Adrenal gland (tissue), 12 donors: ENCODE data around the gene UBQLN4. TPM values are rescaled to one million over a fixed set of nuclear protein-coding genes. Genes with fewer than 3 reads are reported as not detected.

Experiments used
- DNase-seq, 7 donors: peaks; one replicate each; pipeline ENCODE4 v3.0.0-alpha.2; 2019 to 2020
- H3K27ac ChIP-seq, 5 donors: fragments of 200-600 bp; sonication (generic) in 4 of 5; 1 replicate in 3 of 5; 2 replicates in 2 of 5; pipeline versions ENCODE4 v1.5.1 to v1.8.0; 2016 to 2020; ENCODE audit warnings: mild to moderate bottlenecking in 1 of 5
- H3K27me3 ChIP-seq: fragments of 200-600 bp; 2 replicates; pipeline ENCODE4 v1.8.0; 2021
- H3K36me3 ChIP-seq, 2 donors: fragments of 200-600 bp; replicated peaks in 1 of 2; 1 replicate in 1 of 2; 2 replicates in 1 of 2; pipeline versions ENCODE4 v1.5.1 to v1.8.0; 2018 to 2022
- H3K4me1 ChIP-seq, 2 donors: fragments of 200-600 bp; replicated peaks in 1 of 2; 1 replicate in 1 of 2; 2 replicates in 1 of 2; pipeline versions ENCODE4 v1.5.1 to v1.8.0; 2018 to 2021
- H3K4me3 ChIP-seq, 4 donors: fragments of 200-600 bp; sonication (generic) in 3 of 4; one replicate each; pipeline ENCODE4 v1.5.1; 2016 to 2018
- H3K9me3 ChIP-seq, 3 donors: fragments of 200-600 bp; sonication (generic) in 1 of 3; replicated peaks in 1 of 3; 1 replicate in 2 of 3; 2 replicates in 1 of 3; pipeline versions ENCODE4 v1.5.1 to v1.8.0; 2016 to 2021
- CTCF ChIP-seq, 6 experiments: fragments of 450-650 bp in 4 of 6; fragments of 200-600 bp in 2 of 6; sonication (generic) in 1 of 6; IDR thresholded peaks; 1 replicate in 5 of 6; 2 replicates in 1 of 6; pipeline versions ENCODE4 v1.5.1 to v1.8.0; 2016 to 2021; ENCODE audit warnings: antibody characterized with exemption in 6 of 6, mild to moderate bottlenecking in 2 of 6, moderate library complexity in 1 of 6
- POLR2A ChIP-seq, 2 donors: fragments of 450-650 bp; IDR thresholded peaks; one replicate each; pipeline ENCODE4 v1.6.1; 2017; ENCODE audit warnings: antibody characterized with exemption in 2 of 2, mild to moderate bottlenecking in 2 of 2, moderate library complexity in 1 of 2
- WGBS, 4 donors: extraction: QIAGEN DNeasy Blood & Tissue Kit in 2 of 4; methylation state at CpG; one replicate each; pipeline versions ENCODE4 v1.1.5 to v1.1.7; 2013 to 2017; 5-methylcytosine and 5-hydroxymethylcytosine counted together
- intact Hi-C, 2 donors: fragments of 100-400 bp; cut with DNase I; formaldehyde crosslinking; loops; one replicate each; pipeline versions ENCODE4 v1.14.1 to v1.15.0; 2022 to 2023
- polyA plus RNA-seq, 3 donors: library from polyadenylated mRNA; stranded (reverse); fragments of 200-250 nt in 2 of 3; fragments of 350-450 nt in 1 of 3; fragmentation: Illumina TruSeq in 1 of 3; extraction: RNeasy Lipid Tissue Mini Kit (QIAGEN cat#74804) in 1 of 3; gene quantifications; one replicate each; pipeline ENCODE4 v1.2.3, GENCODE V29; 2013 to 2014
- total RNA-seq, 9 donors: library from RNA; depleted of rRNA in 4 of 9; stranded (reverse); fragments of >200 nt in 4 of 9; fragments of 120-200 nt in 1 of 9; fragmentation: NEBNext Ultra II Directional in 1 of 9; extraction: Animal tissue kit (Norgen Biotek cat#: 25700) in 1 of 9; gene quantifications; one replicate each; pipeline versions ENCODE4 v1.1.0 to v1.2.4, GENCODE V29; 2013 to 2023
- donor health status: healthy with polysubstance abuse.
- donor health status: Bipolar disorder and iron deficiency.
- donor health status: DM: yes; HTN: yes; CAD: no.
- donor health status: DM: no; HTN: no; CAD: no.
- donor health status: DM: no; HTN: no; CAD: no.
- donor health status: DM: yes; HTN: yes; CAD: no.

Gene UBQLN4
- total and polyA plus RNA-seq, 12 donors, result 9.5 to 34.6 (median 23.3) TPM

- Histone ChIP-seq H3K4me3 (no peak overlapping the region), H3K36me3 (no peaks in the 10 kb centered on the region), H3K27ac (peak overlapping the region in 1 of 5 donors; percentile 25), H3K27me3 (no peaks in the 10 kb centered on the region), H3K9me3 (no peaks in the 10 kb centered on the region), H3K4me1 (peaks cover 20 to 65% of the 10 kb centered on the region in 2 donors)
- 71 to 77% (median 75%) methylated on average over 4 of the region's 4 CpGs for WGBS, 4 donors
- intact Hi-C loops, result no loop called here
- peak in 1 of 7 donors; percentile 66 for DNase-seq
- no peak for TF ChIP-seq POLR2A (IDR thresholded peaks at IDR 0.05)
- no peak for TF ChIP-seq CTCF (IDR thresholded peaks at IDR 0.05)
These were observed 46.8 kb upstream of the UBQLN4 start for GRCh38 chr1:156100205-156100995.

DNA sequence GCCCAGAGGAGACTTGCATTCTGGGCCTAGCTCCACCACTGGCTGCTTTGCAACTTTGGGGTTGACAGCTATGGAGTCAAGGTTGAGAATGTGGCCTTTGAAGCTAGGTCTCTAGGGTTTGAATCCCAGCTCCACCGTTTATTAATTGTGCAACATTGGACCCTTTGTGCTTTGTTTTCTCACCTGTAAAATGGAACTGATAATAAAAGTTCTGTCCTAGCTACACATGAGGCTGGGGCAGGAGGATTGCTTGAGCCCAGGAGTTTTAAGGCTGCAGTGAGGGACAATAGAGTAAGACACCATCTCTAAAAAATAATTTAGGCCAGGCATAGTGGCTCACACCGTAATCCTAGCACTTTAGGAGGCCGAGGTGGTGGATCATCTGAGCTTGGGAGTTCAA lies 45.7 kb upstream of the UBQLN4 start:
- DNase-seq, result no peak
- TF ChIP-seq POLR2A (IDR thresholded peaks at IDR 0.05) (no peak), CTCF (IDR thresholded peaks at IDR 0.05) (no peak)
- H3K4me3 ChIP-seq, result no peak overlapping the region
- no peaks in the 10 kb centered on the region for H3K36me3 ChIP-seq
- H3K4me1 ChIP-seq, result peaks cover 20 to 53% of the 10 kb centered on the region in 2 donors
- 60 to 79% (median 76%) methylated on average over 3 of the region's 3 CpGs for WGBS, 4 donors
- no peaks in the 10 kb centered on the region for H3K27me3 ChIP-seq
- no peak overlapping the region for H3K27ac ChIP-seq
- intact Hi-C loops, result loop anchor here in 1 of 2 donors (5.0 kb wide), 1 partner anchor 123 kb away; no protein-coding TSS in a partner anchor
- H3K9me3 ChIP-seq, result no peaks in the 10 kb centered on the region

DNA sequence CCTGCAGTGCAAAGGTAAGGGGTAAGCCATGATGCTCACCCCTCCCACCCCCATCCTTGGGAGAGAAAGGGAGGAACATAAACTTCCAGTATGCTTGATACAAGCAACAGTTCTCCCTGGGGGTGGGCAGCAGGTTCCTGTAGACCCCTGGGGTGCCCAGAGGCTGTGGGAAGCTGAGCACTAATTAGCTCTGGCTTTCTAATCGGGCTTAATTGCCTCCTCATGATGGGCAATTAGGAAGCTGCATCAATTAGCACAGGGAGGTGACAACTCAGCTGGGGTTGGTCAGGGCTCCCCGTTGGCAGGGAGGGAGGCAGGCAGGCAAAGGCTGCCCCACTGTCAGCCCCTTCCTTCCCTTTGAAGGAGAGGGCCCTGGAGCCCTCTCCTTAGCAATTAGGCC lies 45.2 kb upstream of the UBQLN4 start:
- Histone ChIP-seq H3K4me1 (peaks cover 20 to 48% of the 10 kb centered on the region in 2 donors), H3K36me3 (no peaks in the 10 kb centered on the region), H3K27me3 (no peaks in the 10 kb centered on the region), H3K27ac (no peak overlapping the region), H3K9me3 (no peaks in the 10 kb centered on the region), H3K4me3 (no peak overlapping the region)
- no peak for TF ChIP-seq CTCF (IDR thresholded peaks at IDR 0.05)
- TF ChIP-seq POLR2A (IDR thresholded peaks at IDR 0.05), result no peak
- DNase-seq, result no peak
- WGBS, 4 donors, result 81 to 100% (median 83%) methylated on average over 1 to 2 of the region's 2 CpGs; no CpG with 5 or more reads in 1 of the 4 donors
- intact Hi-C loops, result loop anchor here in 1 of 2 donors (5.0 kb wide), 1 partner anchor 124 kb away; no protein-coding TSS in a partner anchor

- intact Hi-C loops, result loop anchor here (2.0 to 5.0 kb wide), 2 partner anchors 33 to 125 kb away; no protein-coding TSS in a partner anchor
- Histone ChIP-seq H3K27ac (peak overlapping the region in 2 of 5 donors; percentile 52 to 71), H3K9me3 (no peaks in the 10 kb centered on the region), H3K4me1 (peaks cover 16 to 37% of the 10 kb centered on the region in 2 donors), H3K36me3 (no peaks in the 10 kb centered on the region), H3K27me3 (no peaks in the 10 kb centered on the region), H3K4me3 (no peak overlapping the region)
- no peak for TF ChIP-seq CTCF (IDR thresholded peaks at IDR 0.05)
- TF ChIP-seq POLR2A (IDR thresholded peaks at IDR 0.05), result no peak
- no peak for DNase-seq
- WGBS, 4 donors, result 91 to 96% (median 92%) methylated on average over 7 to 9 of the region's 9 CpGs
These were observed 44.0 kb upstream of the UBQLN4 start for GRCh38 chr1:156097499-156098178.
